HG03439 (cell line): ENCODE results near the gene SP110.
"Not testable (repeated sequence)": the region's sequence is repeated elsewhere in the genome, so short reads cannot be mapped to it uniquely, and the experiment has no call there.

Experiments
- ATAC-seq: cut with Tn5 transposase; IDR thresholded peaks from one replicate; pipeline ENCODE4 v1.9.1; 2021; ENCODE audit warnings: mild to moderate bottlenecking, moderate library complexity; ENCODE audit not compliant: unreplicated experiment

SP110 gene

GRCh38 chr2:230129343-230129742, 90.4 kb downstream of the SP110 start:
- ATAC-seq: no peak

GRCh38 chr2:230128623-230129342, 91.0 kb downstream of the SP110 start:
- ATAC-seq: no peak

- no peak for ATAC-seq
These were observed 92.6 kb downstream of the SP110 start for GRCh38 chr2:230127195-230127594.

GRCh38 chr2:230124757-230125431, 94.9 kb downstream of the SP110 start:
- no peak for ATAC-seq

GRCh38 chr2:230124235-230124634, 95.5 kb downstream of the SP110 start:
- ATAC-seq: no peak

GRCh38 chr2:230120376-230120775, 99.4 kb downstream of the SP110 start:
- not testable (repeated sequence) for ATAC-seq

GRCh38 chr2:230119827-230120226, 100.0 kb downstream of the SP110 start:
- ATAC-seq: not testable (repeated sequence)
